Stimulated activated CD8-positive, alpha-beta memory T cell treated with anti-CD3 and anti-CD28 coated beads, Interleukin-7, amount 100 ng/mL, for 1 hour (primary cell): Measurements from ENCODE around the gene PSEN1.
A peak's percentile ranks its signal among the peaks of the same experiment; 100 is the strongest.

Source experiments
- DNase-seq, 2 donors: peaks; one replicate each; pipeline ENCODE4 v3.0.0-alpha.2; 2020; ENCODE audit warnings: low read depth in 2 of 2

Gene PSEN1

GRCh38 chr14:73239393-73240241 lies 103.3 kb downstream of the PSEN1 start:
- DNase-seq = no peak

GRCh38 chr14:73240816-73241480 lies 104.6 kb downstream of the PSEN1 start:
- DNase-seq = no peak

GRCh38 chr14:73241481-73242165 lies 105.3 kb downstream of the PSEN1 start:
- no peak for DNase-seq

- DNase-seq = no peak
These were observed 106.1 kb downstream of the PSEN1 start for GRCh38 chr14:73242357-73242901.

GRCh38 chr14:73243341-73243740 lies 107.0 kb downstream of the PSEN1 start:
- no peak for DNase-seq

- DNase-seq = no peak
These were observed 107.4 kb downstream of the PSEN1 start for GRCh38 chr14:73243748-73244147.

GRCh38 chr14:73244541-73245290 lies 108.4 kb downstream of the PSEN1 start:
- DNase-seq = no peak

- DNase-seq = peak in 1 of 2 donors; percentile 16
These were observed 109.4 kb downstream of the PSEN1 start for GRCh38 chr14:73245480-73246325.

- no peak for DNase-seq
These were observed 110.3 kb downstream of the PSEN1 start for GRCh38 chr14:73246387-73247150.

GRCh38 chr14:73248108-73248868 lies 112.0 kb downstream of the PSEN1 start:
- DNase-seq = no peak

GRCh38 chr14:73249108-73249507 lies 112.8 kb downstream of the PSEN1 start:
- no peak for DNase-seq

- DNase-seq = no peak
These were observed 113.4 kb downstream of the PSEN1 start for GRCh38 chr14:73249564-73250316.

GRCh38 chr14:73250317-73250713 lies 114.0 kb downstream of the PSEN1 start:
- no peak for DNase-seq

GRCh38 chr14:73250781-73251500 lies 114.6 kb downstream of the PSEN1 start:
- DNase-seq = no peak

GRCh38 chr14:73251516-73252215 lies 115.4 kb downstream of the PSEN1 start:
- DNase-seq = no peak

GRCh38 chr14:73252491-73253322 lies 116.4 kb downstream of the PSEN1 start:
- no peak for DNase-seq
